ENCODE results near the gene ATL1. TPM values are rescaled to one million over a fixed set of nuclear protein-coding genes. Genes with fewer than 3 reads are reported as not detected.

ATL1 gene
- total and polyA plus RNA-seq, 4 donors, result 2.0 to 8.7 (median 4.7) TPM

DNA sequence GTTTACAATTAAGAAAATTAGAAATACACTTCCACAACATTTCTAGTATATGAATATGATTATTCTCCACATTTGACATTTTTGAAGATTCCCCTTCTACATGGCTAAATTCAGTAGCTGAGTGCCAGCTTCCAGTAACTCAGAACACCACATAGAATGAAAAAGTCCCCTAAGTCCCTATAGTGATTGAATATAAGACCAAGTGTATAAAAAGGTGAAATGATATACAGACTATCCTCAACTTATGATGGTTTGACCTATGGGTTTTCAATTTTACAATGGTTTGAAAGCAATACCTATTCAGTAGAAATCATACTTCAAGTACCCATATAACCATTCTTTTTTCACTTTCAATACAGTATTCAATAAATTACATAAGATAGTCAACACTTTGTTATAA lies 15.8 kb downstream of the ATL1 start:
- no peak overlapping the region for H3K27ac ChIP-seq (ENCODE audit: low read depth in 1 of 2, low read length in 1 of 2)
- DNase-seq (no peak), ATAC-seq (ENCODE audit: insufficient read depth, low FRiP score) (no peak)
- peaks cover 0 to 5% (median 2%) of the 10 kb centered on the region in 4 donors for H3K9me3 ChIP-seq (ENCODE audit: control insufficient read depth in 4 of 4, insufficient read depth in 3 of 4, low read length in 3 of 4)
- no peaks in the 10 kb centered on the region for H3K36me3 ChIP-seq (ENCODE audit: control insufficient read depth in 4 of 4, insufficient read depth in 4 of 4, low read length in 4 of 4)
- H3K9ac ChIP-seq (ENCODE audit: insufficient read depth in 1 of 2, low read length in 2 of 2), result no peak overlapping the region
- H3K27me3 ChIP-seq (ENCODE audit: control insufficient read depth in 3 of 3, insufficient read depth in 3 of 3, low read length in 2 of 3), result no peaks in the 10 kb centered on the region
- no peak for TF ChIP-seq CTCF (IDR thresholded peaks at IDR 0.05; ENCODE audit: control extremely low read depth, extremely low read depth)
- no peak overlapping the region for H3K4me3 ChIP-seq
- no peaks in the 10 kb centered on the region for H3K4me1 ChIP-seq (ENCODE audit: control insufficient read depth in 5 of 5, insufficient read depth in 5 of 5, low read length in 5 of 5)

- TF ChIP-seq CTCF (IDR thresholded peaks at IDR 0.05; ENCODE audit: control extremely low read depth, extremely low read depth), result no peak
- Histone ChIP-seq H3K27me3 (ENCODE audit: control insufficient read depth in 3 of 3, insufficient read depth in 3 of 3, low read length in 2 of 3) (no peaks in the 10 kb centered on the region), H3K9me3 (ENCODE audit: control insufficient read depth in 4 of 4, insufficient read depth in 3 of 4, low read length in 3 of 4) (no peaks in the 10 kb centered on the region), H3K4me3 (no peak overlapping the region), H3K36me3 (ENCODE audit: control insufficient read depth in 4 of 4, insufficient read depth in 4 of 4, low read length in 4 of 4) (no peaks in the 10 kb centered on the region), H3K4me1 (ENCODE audit: control insufficient read depth in 5 of 5, insufficient read depth in 5 of 5, low read length in 5 of 5) (no peaks in the 10 kb centered on the region), H3K27ac (ENCODE audit: low read depth in 1 of 2, low read length in 1 of 2) (no peak overlapping the region), H3K9ac (ENCODE audit: insufficient read depth in 1 of 2, low read length in 2 of 2) (no peak overlapping the region)
- ATAC-seq (ENCODE audit: insufficient read depth, low FRiP score), result no peak
- no peak for DNase-seq
Measured at GRCh38 chr14:50577982-50578381, 18.0 kb downstream of the ATL1 start.

GRCh38 chr14:50578433-50578832 lies 18.5 kb downstream of the ATL1 start:
- no peak for ATAC-seq (ENCODE audit: insufficient read depth, low FRiP score)

More at GRCh38 chr14:50578433-50578832, 18.5 kb downstream of the ATL1 start:
- Histone ChIP-seq H3K9me3 (ENCODE audit: control insufficient read depth in 4 of 4, insufficient read depth in 3 of 4, low read length in 3 of 4) (no peaks in the 10 kb centered on the region), H3K4me1 (ENCODE audit: control insufficient read depth in 5 of 5, insufficient read depth in 5 of 5, low read length in 5 of 5) (no peaks in the 10 kb centered on the region), H3K27ac (ENCODE audit: low read depth in 1 of 2, low read length in 1 of 2) (no peak overlapping the region), H3K9ac (ENCODE audit: insufficient read depth in 1 of 2, low read length in 2 of 2) (no peak overlapping the region), H3K27me3 (ENCODE audit: control insufficient read depth in 3 of 3, insufficient read depth in 3 of 3, low read length in 2 of 3) (no peaks in the 10 kb centered on the region), H3K36me3 (ENCODE audit: control insufficient read depth in 4 of 4, insufficient read depth in 4 of 4, low read length in 4 of 4) (no peaks in the 10 kb centered on the region), H3K4me3 (no peak overlapping the region)
- no peak for TF ChIP-seq CTCF (IDR thresholded peaks at IDR 0.05; ENCODE audit: control extremely low read depth, extremely low read depth)
- DNase-seq, result no peak
